ENCODE data around the gene DEPDC4.

The DEPDC4 gene

DNA sequence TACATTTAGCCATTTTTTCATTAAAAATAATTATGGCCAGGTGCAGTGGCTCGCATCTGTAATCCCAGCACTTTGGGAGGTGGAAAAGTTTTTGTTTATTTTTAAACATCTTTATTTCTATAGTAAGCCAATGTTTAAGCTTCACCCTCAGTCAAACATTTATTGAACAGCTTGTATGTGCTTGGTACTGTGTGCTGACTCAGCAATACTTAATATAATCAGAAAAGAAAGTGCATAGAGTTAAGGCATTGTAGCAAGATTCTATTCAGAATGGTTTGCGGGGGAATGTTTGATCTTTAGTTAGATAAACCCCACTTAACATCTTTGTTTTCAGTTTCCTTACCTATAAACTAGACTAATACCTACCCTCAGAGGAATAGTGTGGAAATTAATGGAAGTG is 55.2 kb downstream of the DEPDC4 start:
- DNase-seq = no peak

DNA sequence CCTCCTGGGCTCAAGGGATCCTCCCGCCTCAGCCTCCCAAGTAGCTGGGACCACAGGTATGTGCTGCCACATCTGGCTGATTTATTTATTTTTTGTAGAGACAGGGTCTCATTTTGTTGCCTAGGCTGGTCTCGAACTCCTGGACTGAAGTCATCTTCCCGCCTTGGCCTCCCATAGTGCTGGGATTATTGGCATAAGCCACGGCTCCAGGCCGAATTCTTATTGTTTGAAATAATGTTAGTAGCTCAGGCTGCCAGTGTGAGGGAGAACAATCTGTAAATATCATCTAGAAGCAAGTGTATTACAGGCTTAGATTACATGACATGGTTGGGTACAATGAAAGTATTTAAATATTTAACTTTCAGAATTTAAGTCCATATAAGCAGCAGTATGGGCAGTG is 58.0 kb downstream of the DEPDC4 start:
- no peak for DNase-seq

DNA sequence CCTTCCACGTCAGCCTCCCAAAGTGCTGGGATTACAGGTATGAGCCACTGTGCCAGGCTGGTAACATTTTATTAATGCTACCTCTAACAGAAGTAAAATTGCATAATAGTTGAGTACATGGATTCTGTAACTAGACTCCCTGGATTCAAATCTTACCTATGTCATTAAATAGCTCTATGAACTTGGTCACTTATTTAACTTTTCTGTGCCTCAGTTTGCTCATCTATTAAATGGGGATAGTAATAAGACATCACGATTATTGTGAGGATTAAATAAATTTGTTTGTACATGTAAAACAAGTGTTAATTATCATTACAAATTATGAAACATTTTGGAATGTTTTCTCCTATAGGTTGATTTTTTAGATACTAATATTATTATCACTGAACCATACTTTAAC is 59.6 kb downstream of the DEPDC4 start:
- no peak for DNase-seq

DNA sequence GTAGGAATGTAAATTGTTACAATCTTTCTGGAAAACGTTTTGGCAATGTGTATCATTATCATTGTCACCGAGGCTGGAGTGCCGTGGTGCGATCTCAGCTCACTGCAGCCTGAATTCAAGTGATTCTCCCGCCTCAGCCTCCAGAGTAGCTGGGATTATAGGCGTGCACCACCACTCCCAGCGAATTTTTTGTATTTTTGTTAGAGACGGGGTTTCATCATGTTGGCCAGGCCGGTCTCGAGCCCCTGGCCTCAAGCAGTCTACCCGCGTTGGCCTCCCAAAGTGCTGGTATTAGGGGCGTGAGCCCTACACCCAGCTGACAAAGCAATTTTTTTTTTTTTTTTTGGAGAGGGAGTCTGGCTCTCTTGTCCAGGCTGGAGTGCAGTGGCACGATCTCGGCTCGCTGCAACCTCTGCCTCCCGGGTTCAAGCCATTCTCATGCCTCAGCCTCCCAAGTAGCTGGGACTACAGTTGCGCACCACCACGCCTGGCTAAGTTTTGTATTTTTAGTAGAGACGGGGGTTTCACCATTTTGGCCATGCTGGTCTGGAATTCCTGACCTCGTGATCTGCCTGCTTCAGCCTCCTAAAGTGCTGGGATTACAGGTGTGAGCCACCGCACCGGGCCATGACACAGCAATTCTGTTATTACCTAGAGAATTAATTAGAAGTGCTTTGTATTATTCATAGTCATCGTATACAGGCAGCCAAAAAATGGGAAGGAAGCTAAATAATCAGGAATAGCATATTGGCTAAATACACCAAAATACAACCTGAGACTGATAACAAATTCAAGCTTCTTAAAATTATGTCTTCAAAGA is 65.1 kb downstream of the DEPDC4 start:
- DNase-seq = no peak

DNA sequence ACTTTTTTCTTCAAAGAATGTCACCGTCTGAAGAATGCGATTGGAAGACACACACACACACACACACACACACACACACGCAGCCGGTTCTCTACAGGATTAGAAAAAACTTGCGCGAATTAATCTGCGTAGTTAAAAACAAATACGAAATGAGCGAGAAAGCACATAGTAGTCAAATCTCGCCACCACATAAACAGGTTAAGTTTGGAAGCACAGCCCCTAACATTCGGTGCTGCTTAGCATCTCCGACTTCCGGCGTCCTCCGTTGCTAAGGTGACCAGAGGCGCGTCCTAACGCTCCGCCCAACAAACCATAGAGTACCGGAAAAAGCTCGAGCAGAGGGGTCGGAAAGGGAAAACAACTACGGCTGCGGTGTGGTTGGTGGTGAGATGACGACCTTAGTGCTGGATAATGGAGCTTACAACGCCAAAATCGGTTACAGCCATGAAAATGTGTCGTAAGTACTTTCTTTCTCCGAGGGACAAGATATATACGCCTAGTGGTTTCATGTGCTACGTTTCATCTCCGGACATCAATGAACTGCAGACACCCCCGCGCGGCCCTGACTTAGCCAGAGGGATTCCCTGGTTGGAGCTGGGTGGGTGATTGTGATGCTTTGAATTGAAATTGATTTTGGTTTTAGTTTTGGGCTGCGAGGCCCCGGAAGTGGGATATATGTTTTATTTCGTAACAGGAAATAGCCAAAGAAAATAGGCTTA is 66.3 kb downstream of the DEPDC4 start, which contains the start of gene ACTR6:
TSS of gene ACTR6 (plus strand) at position 353 of the 719 bp plus-strand sequence. CDS start at position 390, 37 bp downstream.
- DNase-seq = peak; percentile 98

DNA sequence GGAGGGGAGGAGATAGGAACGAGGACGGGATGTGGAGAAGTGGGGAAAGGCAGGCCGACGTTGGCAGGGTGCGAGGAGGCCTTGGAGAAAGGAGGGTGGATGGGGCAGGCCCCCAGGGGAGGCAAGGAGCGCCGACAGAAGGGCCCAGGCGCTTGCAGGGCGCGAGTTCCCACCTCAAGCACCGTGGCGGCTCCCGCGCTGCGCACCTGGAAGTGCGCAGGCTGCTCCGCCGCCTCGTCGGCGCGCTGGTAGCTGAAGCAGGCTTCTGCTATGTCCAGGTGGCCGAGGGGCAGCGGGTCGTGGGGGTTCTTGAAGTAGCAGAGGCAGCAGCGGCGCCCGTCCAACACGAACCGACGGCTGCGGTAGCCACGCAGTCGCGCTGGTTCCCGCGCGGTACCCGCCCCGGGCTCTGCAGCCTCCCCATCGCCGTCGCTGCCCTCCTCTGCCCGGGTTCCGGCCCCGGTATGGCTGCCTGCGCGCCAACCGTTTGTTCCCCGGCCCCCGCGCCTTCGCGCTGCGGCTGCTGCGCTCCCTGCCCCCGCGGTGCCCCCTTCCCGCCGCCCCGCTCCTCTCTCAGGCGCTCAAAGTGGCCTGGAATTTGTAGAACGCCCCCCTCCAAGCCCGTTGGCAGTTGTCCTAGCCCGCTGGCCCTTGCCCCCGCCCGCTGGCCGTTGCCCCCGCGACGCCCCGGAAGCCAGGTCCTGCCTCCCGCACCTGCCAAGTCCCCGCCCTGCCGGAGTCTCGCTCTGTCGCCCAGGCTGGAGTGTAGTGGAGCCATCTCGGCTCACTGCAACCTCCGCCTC is 67.3 kb downstream of the DEPDC4 start:
- DNase-seq = peak; percentile 50

DNA sequence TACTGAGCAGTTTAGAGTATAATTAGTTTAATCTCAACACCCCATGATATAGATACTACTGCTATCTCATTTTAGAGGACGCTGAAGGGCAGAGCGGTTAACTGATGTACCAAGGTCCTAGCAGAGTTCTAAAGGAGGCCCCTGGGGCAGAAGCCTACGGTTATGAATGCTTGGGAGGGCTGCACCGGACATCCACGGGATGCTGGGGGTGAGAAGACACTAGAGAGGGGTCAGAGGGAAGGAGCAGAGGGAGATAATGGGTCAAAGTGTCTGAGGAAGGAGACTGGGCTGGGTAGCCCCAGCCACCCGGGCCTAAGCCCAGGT is 67.9 kb downstream of the DEPDC4 start:
- no peak for DNase-seq

DNA sequence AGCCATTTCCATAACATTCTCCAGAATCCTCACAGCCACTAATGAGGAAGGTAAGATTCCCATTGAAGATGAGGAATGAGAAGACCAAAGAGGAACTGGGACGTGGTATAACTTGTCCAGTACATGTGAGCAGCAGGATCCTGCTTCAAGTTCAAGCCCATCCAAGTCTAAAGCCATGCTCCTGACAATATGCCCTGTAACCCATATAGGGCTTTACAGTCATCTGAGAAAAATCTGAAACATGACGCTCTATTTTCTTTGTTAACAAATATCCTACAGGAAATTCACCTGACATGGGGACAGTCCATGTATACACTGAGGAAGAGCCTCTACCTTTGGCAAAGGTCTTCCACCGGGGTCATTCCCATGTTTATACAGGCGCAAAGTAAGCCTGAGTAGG is 69.4 kb downstream of the DEPDC4 start:
- no peak for DNase-seq

DNA sequence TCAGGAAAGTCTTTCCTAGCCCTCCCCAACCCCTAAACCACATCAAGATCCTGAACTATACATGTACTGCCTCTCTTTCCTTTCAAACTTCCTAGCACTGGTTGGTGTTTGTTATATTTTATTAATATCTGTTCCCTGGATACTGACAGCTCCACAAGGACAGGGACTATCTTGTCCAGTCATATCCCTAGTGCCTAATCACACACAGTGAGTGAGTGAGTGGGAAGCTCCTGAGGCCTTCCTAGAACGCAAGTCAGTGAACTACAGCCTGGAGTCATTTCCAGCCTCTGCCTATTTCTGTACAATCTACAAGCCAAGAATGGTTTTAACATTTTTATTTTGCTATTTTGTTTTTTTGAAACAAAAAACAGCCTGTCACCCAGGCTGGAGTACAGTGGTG is 73.8 kb downstream of the DEPDC4 start:
- no peak for DNase-seq

Measured in activated T-cell treated with anti-CD3 and anti-CD28 coated beads for 4 hours (primary cell).